Endodermal cell (in vitro differentiated cells): ENCODE data around the gene ARSA. TPM values are rescaled to one million over a fixed set of nuclear protein-coding genes. Genes with fewer than 3 reads are reported as not detected.

ENCODE experiments used
- DNase-seq: peaks from one replicate; pipeline ENCODE4 v3.0.0-alpha.2; 2017
- H3K27ac ChIP-seq: 2 replicates; pipeline ENCODE4 v1.5.1; 2013; ENCODE audit warnings: mild to moderate bottlenecking, low read depth, low read length, moderate library complexity
- H3K27me3 ChIP-seq: 2 replicates; pipeline ENCODE4 v1.6.1; 2013; ENCODE audit warnings: mild to moderate bottlenecking, low read length, moderate library complexity; ENCODE audit not compliant: insufficient read depth, control insufficient read depth, poor library complexity, severe bottlenecking
- H3K36me3 ChIP-seq: 2 replicates; pipeline ENCODE4 v1.7.0; 2013; ENCODE audit warnings: mild to moderate bottlenecking, low read length, moderate library complexity; ENCODE audit not compliant: control insufficient read depth, insufficient read depth
- H3K4me1 ChIP-seq: one replicate; pipeline ENCODE4 v1.7.0; 2013; ENCODE audit warnings: low read length; ENCODE audit not compliant: control insufficient read depth, insufficient read depth
- H3K4me3 ChIP-seq: 2 replicates; pipeline ENCODE4 v1.5.1; 2013; ENCODE audit warnings: mild to moderate bottlenecking, low read length, moderate library complexity
- H3K9ac ChIP-seq: 2 replicates; pipeline ENCODE4 v1.6.1; 2013; ENCODE audit warnings: mild to moderate bottlenecking, low read length, moderate library complexity; ENCODE audit not compliant: poor library complexity, severe bottlenecking; ENCODE audit errors: extremely low read depth
- H3K9me3 ChIP-seq: 2 replicates; pipeline ENCODE4 v1.6.1; 2013; ENCODE audit warnings: mild to moderate bottlenecking, low read length, moderate library complexity; ENCODE audit not compliant: control insufficient read depth
- H3K27ac Mint-ChIP-seq: 2 replicates; pipeline ENCODE4 v1.8.0; 2020; ENCODE audit warnings: mixed read lengths
- H3K27me3 Mint-ChIP-seq: 2 replicates; pipeline ENCODE4 v1.8.0; 2021; ENCODE audit warnings: mild to moderate bottlenecking, mixed read lengths; ENCODE audit not compliant: insufficient read depth
- H3K36me3 Mint-ChIP-seq: 2 replicates; pipeline ENCODE4 v1.8.0; 2020; ENCODE audit warnings: low read depth, mixed read lengths
- H3K4me1 Mint-ChIP-seq: 2 replicates; pipeline ENCODE4 v1.8.0; 2020; ENCODE audit warnings: mixed read lengths
- H3K4me3 Mint-ChIP-seq: 2 replicates; pipeline ENCODE4 v1.8.0; 2020; ENCODE audit warnings: mild to moderate bottlenecking, moderate library complexity, mixed read lengths
- H3K9me3 Mint-ChIP-seq: 2 replicates; pipeline ENCODE4 v1.8.0; 2020; ENCODE audit warnings: mild to moderate bottlenecking, mixed read lengths
- CTCF ChIP-seq: fragments of 200-600 bp; sonication (generic); conservative IDR thresholded peaks from 2 replicates; pipeline ENCODE4 v1.5.0; 2021; ENCODE audit warnings: antibody characterized with exemption, mild to moderate bottlenecking
- WGBS, 2 experiments: methylation state at CpG; one replicate each; pipeline versions ENCODE4 v1.1.5 to v1.1.7; 2013; ENCODE audit warnings: missing lambda C conversion rate in 2 of 2, mixed read lengths in 1 of 2; ENCODE audit not compliant: insufficient coverage in 1 of 2, insufficient read length in 1 of 2; 5-methylcytosine and 5-hydroxymethylcytosine counted together
- total RNA-seq, 2 donors: library from RNA; stranded (reverse); fragmentation: NEBNext Ultra II Directional in 1 of 2; extraction: Animal tissue kit (Norgen Biotek cat#: 25700) in 1 of 2; gene quantifications; 2 replicates in 1 of 2; 3 replicates in 1 of 2; pipeline ENCODE4 v1.2.1, GENCODE V29; 2021

ARSA gene
- total RNA-seq, 2 donors from 2014 or later, result 28.6 to 30.6 TPM

- Mint-ChIP-seq H3K36me3 (peaks cover 42% of the 10 kb centered on the region), H3K4me3 (no peak overlapping the region)
- DNase-seq, result peak; percentile 70
Observed at GRCh38 chr22:50576070-50576469, 51.9 kb downstream of the ARSA start.

GRCh38 chr22:50575426-50575941 is 52.5 kb downstream of the ARSA start:
- Mint-ChIP-seq H3K9me3 (no peaks in the 10 kb centered on the region), H3K4me1 (no peaks in the 10 kb centered on the region), H3K27me3 (no peaks in the 10 kb centered on the region), H3K27ac (peak overlapping the region; percentile 26), H3K4me3 (no peak overlapping the region), H3K36me3 (peaks cover 46% of the 10 kb centered on the region)
- Histone ChIP-seq H3K9ac (no peak overlapping the region), H3K4me1 (no peaks in the 10 kb centered on the region), H3K36me3 (peaks cover 73% of the 10 kb centered on the region), H3K9me3 (no peaks in the 10 kb centered on the region), H3K27me3 (no peaks in the 10 kb centered on the region), H3K4me3 (no peak overlapping the region), H3K27ac (no peak overlapping the region)
- no peak for DNase-seq
- no peak for TF ChIP-seq CTCF
- WGBS, 2 experiments, result 90 to 96% methylated on average over 4 to 8 of the region's 8 CpGs

More at GRCh38 chr22:50576070-50576469, 51.9 kb downstream of the ARSA start:
- peak; percentile 66 for TF ChIP-seq CTCF
- Histone ChIP-seq H3K4me3 (no peak overlapping the region), H3K27ac (no peak overlapping the region), H3K9me3 (no peaks in the 10 kb centered on the region), H3K9ac (no peak overlapping the region), H3K27me3 (no peaks in the 10 kb centered on the region), H3K4me1 (no peaks in the 10 kb centered on the region), H3K36me3 (peaks cover 68% of the 10 kb centered on the region)
- Mint-ChIP-seq H3K9me3 (no peaks in the 10 kb centered on the region), H3K27me3 (no peaks in the 10 kb centered on the region), H3K27ac (no peak overlapping the region), H3K4me1 (no peaks in the 10 kb centered on the region)
- 80 to 82% methylated on average over 3 to 5 of the region's 5 CpGs for WGBS, 2 experiments

Other genes starting within 250 kb of the ARSA start
- gene SBF1, start 153.1 kb downstream of the ARSA start, total RNA-seq, result 10 to 100 TPM; 89.9 to 90.1 TPM
- gene ADM2, start 146.6 kb downstream of the ARSA start, total RNA-seq, result 1 to 10 TPM; 4.0 to 4.2 TPM
- not detected for gene MIOX, start 141.3 kb downstream of the ARSA start, total RNA-seq
- 10 to 100 TPM; 58.8 to 65.2 TPM for gene LMF2, start 120.5 kb downstream of the ARSA start, total RNA-seq
- 10 to 100 TPM; 63.3 to 73.1 TPM for gene NCAPH2, start 119.9 kb downstream of the ARSA start, total RNA-seq
- gene SCO2, start 102.6 kb downstream of the ARSA start, total RNA-seq, result 1 to 10 TPM in 1 of 2 donors, under 1 TPM in 1; 0.89 to 2.3 TPM
- 1 to 10 TPM; 1.2 to 2.1 TPM for gene TYMP, start 98.1 kb downstream of the ARSA start, total RNA-seq
- not detected for gene KLHDC7B, start 82.3 kb downstream of the ARSA start, total RNA-seq
- under 1 TPM; 0.70 to 0.91 TPM for gene SYCE3, start 65.2 kb downstream of the ARSA start, total RNA-seq
- gene CPT1B, start 49.7 kb downstream of the ARSA start, total RNA-seq, result 100 to 1,000 TPM in 1 of 2 donors, 10 to 100 TPM in 1; 83.5 to 105 TPM
- 100 to 1,000 TPM; 108 TPM for gene CHKB, start 45.3 kb downstream of the ARSA start, total RNA-seq
- gene MAPK8IP2, start 27.4 kb downstream of the ARSA start, total RNA-seq, result 1 to 10 TPM; 1.2 to 1.4 TPM
- 10 to 100 TPM in 1 of 2 donors, 1 to 10 TPM in 1; 9.4 to 11.1 TPM for gene SHANK3, start 44.7 kb upstream of the ARSA start, total RNA-seq
- gene ACR, start 110.1 kb upstream of the ARSA start, total RNA-seq, result under 1 TPM in 1 of 2 donors, not detected in 1; 0.18 TPM
- 10 to 100 TPM; 35.4 to 35.5 TPM for gene RABL2B, start 155.5 kb upstream of the ARSA start, total RNA-seq